ENCODE data around the gene KIF16B. TPM values are rescaled to one million over a fixed set of nuclear protein-coding genes. Genes with fewer than 3 reads are reported as not detected.

Gene KIF16B
- total and polyA plus RNA-seq, 5 experiments from 2014 or later: 1.9 to 7.9 (median 6.2) TPM

- Mint-ChIP-seq H3K27me3 (no peaks in the 10 kb centered on the region), H3K27ac (no peak overlapping the region), H3K36me3 (peaks cover 0 to 3% (median 3%) of the 10 kb centered on the region in 3 donors), H3K4me3 (no peak overlapping the region), H3K4me1 (peaks cover 0 to 18% (median 10%) of the 10 kb centered on the region in 4 donors), H3K9me3 (peaks cover 0 to 2% (median 0%) of the 10 kb centered on the region in 9 donors)
- ATAC-seq: no peak
- POLR2A ChIA-PET: no interaction called here
- no peak for DNase-seq
Measured at GRCh38 chr20:16544949-16545348, 28.3 kb downstream of the KIF16B start.

- POLR2A ChIA-PET: interaction anchor here (0.6 kb wide), 1 partner anchor 1161 kb away, joined by 4 read pairs; no protein-coding TSS in a partner anchor
- Mint-ChIP-seq H3K36me3 (peaks cover 0 to 7% (median 3%) of the 10 kb centered on the region in 3 donors), H3K9me3 (no peaks in the 10 kb centered on the region), H3K4me3 (no peak overlapping the region), H3K27ac (no peak overlapping the region), H3K4me1 (peaks cover 0 to 18% (median 13%) of the 10 kb centered on the region in 4 donors), H3K27me3 (no peaks in the 10 kb centered on the region)
- ATAC-seq (no peak), DNase-seq (no peak)
Measured at GRCh38 chr20:16542477-16542876, 30.8 kb downstream of the KIF16B start.

GRCh38 chr20:16541878-16542277, 31.4 kb downstream of the KIF16B start:
- H3K9me3 Mint-ChIP-seq: no peaks in the 10 kb centered on the region
- POLR2A ChIA-PET: interaction anchor here (0.6 kb wide), 1 partner anchor 1161 kb away, joined by 4 read pairs; no protein-coding TSS in a partner anchor
- peaks cover 0 to 23% (median 16%) of the 10 kb centered on the region in 4 donors for H3K4me1 Mint-ChIP-seq
- H3K36me3 Mint-ChIP-seq: peaks cover 0 to 8% (median 3%) of the 10 kb centered on the region in 3 donors
- no peaks in the 10 kb centered on the region for H3K27me3 Mint-ChIP-seq
- ATAC-seq (no peak), DNase-seq (no peak)
- H3K27ac Mint-ChIP-seq: peak overlapping the region in 1 of 10 donors; percentile 6
- no peak overlapping the region for H3K4me3 Mint-ChIP-seq

GRCh38 chr20:16541226-16541625, 32.0 kb downstream of the KIF16B start:
- H3K9me3 Mint-ChIP-seq: no peaks in the 10 kb centered on the region
- no peak overlapping the region for H3K4me3 Mint-ChIP-seq
- H3K27me3 Mint-ChIP-seq: no peaks in the 10 kb centered on the region
- H3K27ac Mint-ChIP-seq: no peak overlapping the region
- ATAC-seq: no peak
- H3K36me3 Mint-ChIP-seq: peaks cover 0 to 9% (median 3%) of the 10 kb centered on the region in 3 donors
- DNase-seq: no peak
- peaks cover 0 to 26% (median 19%) of the 10 kb centered on the region in 4 donors for H3K4me1 Mint-ChIP-seq
- POLR2A ChIA-PET: interaction anchor here (0.7 kb wide), 1 partner anchor 60 kb away, joined by 3 read pairs; no protein-coding TSS in a partner anchor

GRCh38 chr20:16539280-16540021, 33.8 kb downstream of the KIF16B start:
- DNase-seq (no peak), ATAC-seq (no peak)
- Mint-ChIP-seq H3K27me3 (no peaks in the 10 kb centered on the region), H3K36me3 (peaks cover 0 to 9% (median 3%) of the 10 kb centered on the region in 3 donors), H3K4me3 (no peak overlapping the region), H3K9me3 (no peaks in the 10 kb centered on the region), H3K4me1 (peaks cover 0 to 31% (median 15%) of the 10 kb centered on the region in 4 donors), H3K27ac (no peak overlapping the region)
- POLR2A ChIA-PET: no interaction called here

GRCh38 chr20:16538779-16539178, 34.5 kb downstream of the KIF16B start:
- Mint-ChIP-seq H3K4me3 (no peak overlapping the region), H3K27me3 (no peaks in the 10 kb centered on the region), H3K9me3 (no peaks in the 10 kb centered on the region), H3K36me3 (peaks cover 0 to 9% (median 3%) of the 10 kb centered on the region in 3 donors), H3K27ac (no peak overlapping the region), H3K4me1 (peaks cover 0 to 26% (median 15%) of the 10 kb centered on the region in 4 donors)
- ATAC-seq (no peak), DNase-seq (no peak)
- POLR2A ChIA-PET: no interaction called here

GRCh38 chr20:16537918-16538317, 35.3 kb downstream of the KIF16B start:
- Mint-ChIP-seq H3K27ac (peak overlapping the region in 1 of 10 donors; percentile 85), H3K4me1 (peaks cover 0 to 25% (median 15%) of the 10 kb centered on the region in 4 donors), H3K27me3 (no peaks in the 10 kb centered on the region), H3K4me3 (no peak overlapping the region), H3K36me3 (peaks cover 0 to 9% (median 3%) of the 10 kb centered on the region in 3 donors), H3K9me3 (no peaks in the 10 kb centered on the region)
- no peak for DNase-seq
- POLR2A ChIA-PET: no interaction called here
- no peak for ATAC-seq

GRCh38 chr20:16537025-16537665, 36.1 kb downstream of the KIF16B start:
- ATAC-seq: no peak
- Mint-ChIP-seq H3K27me3 (no peaks in the 10 kb centered on the region), H3K4me1 (peaks cover 0 to 20% (median 15%) of the 10 kb centered on the region in 4 donors), H3K27ac (peak overlapping the region in 1 of 10 donors; percentile 35), H3K36me3 (peaks cover 0 to 9% (median 0%) of the 10 kb centered on the region in 3 donors), H3K4me3 (no peak overlapping the region), H3K9me3 (no peaks in the 10 kb centered on the region)
- DNase-seq: no peak
- POLR2A ChIA-PET: no interaction called here

- H3K27me3 Mint-ChIP-seq: no peaks in the 10 kb centered on the region
- H3K9me3 Mint-ChIP-seq: no peaks in the 10 kb centered on the region
- no peak overlapping the region for H3K4me3 Mint-ChIP-seq
- H3K4me1 Mint-ChIP-seq: peaks cover 0 to 17% (median 11%) of the 10 kb centered on the region in 4 donors
- ATAC-seq (no peak), DNase-seq (no peak)
- POLR2A ChIA-PET: no interaction called here
- H3K36me3 Mint-ChIP-seq: peaks cover 0 to 6% (median 0%) of the 10 kb centered on the region in 3 donors
- H3K27ac Mint-ChIP-seq: no peak overlapping the region
Measured at GRCh38 chr20:16535277-16535676, 38.0 kb downstream of the KIF16B start.

GRCh38 chr20:16533502-16533901, 39.7 kb downstream of the KIF16B start:
- H3K27ac Mint-ChIP-seq: no peak overlapping the region
- POLR2A ChIA-PET: no interaction called here
- peaks cover 0 to 13% (median 10%) of the 10 kb centered on the region in 4 donors for H3K4me1 Mint-ChIP-seq
- peaks cover 0 to 5% (median 2%) of the 10 kb centered on the region in 3 donors for H3K36me3 Mint-ChIP-seq
- no peaks in the 10 kb centered on the region for H3K9me3 Mint-ChIP-seq
- no peak overlapping the region for H3K4me3 Mint-ChIP-seq
- DNase-seq: no peak
- H3K27me3 Mint-ChIP-seq: no peaks in the 10 kb centered on the region
- no peak for ATAC-seq

- POLR2A ChIA-PET: no interaction called here
- ATAC-seq (no peak), DNase-seq (no peak)
- Mint-ChIP-seq H3K9me3 (peaks cover 0 to 2% (median 0%) of the 10 kb centered on the region in 9 donors), H3K4me3 (no peak overlapping the region), H3K36me3 (peaks cover 5 to 21% (median 9%) of the 10 kb centered on the region in 3 donors), H3K27me3 (no peaks in the 10 kb centered on the region), H3K27ac (no peak overlapping the region), H3K4me1 (peaks cover 0 to 5% (median 2%) of the 10 kb centered on the region in 4 donors)
Measured at GRCh38 chr20:16531485-16531884, 41.8 kb downstream of the KIF16B start.

- H3K27me3 Mint-ChIP-seq: no peaks in the 10 kb centered on the region
- H3K4me1 Mint-ChIP-seq: peaks cover 0 to 3% (median under 1%) of the 10 kb centered on the region in 4 donors
- H3K9me3 Mint-ChIP-seq: peaks cover 0 to 2% (median 0%) of the 10 kb centered on the region in 9 donors
- no peak for ATAC-seq
- H3K27ac Mint-ChIP-seq: no peak overlapping the region
- DNase-seq: no peak
- POLR2A ChIA-PET: no interaction called here
- no peak overlapping the region for H3K4me3 Mint-ChIP-seq
- peaks cover 15 to 34% (median 17%) of the 10 kb centered on the region in 3 donors for H3K36me3 Mint-ChIP-seq
Measured at GRCh38 chr20:16530201-16530681, 43.0 kb downstream of the KIF16B start.

GRCh38 chr20:16528078-16528477, 45.2 kb downstream of the KIF16B start:
- peaks cover 0 to 4% (median 1%) of the 10 kb centered on the region in 4 donors for H3K4me1 Mint-ChIP-seq
- no peak overlapping the region for H3K27ac Mint-ChIP-seq
- POLR2A ChIA-PET: no interaction called here

More at GRCh38 chr20:16528078-16528477, 45.2 kb downstream of the KIF16B start:
- Mint-ChIP-seq H3K4me3 (no peak overlapping the region), H3K9me3 (peaks cover 0 to 2% (median 0%) of the 10 kb centered on the region in 9 donors), H3K36me3 (peaks cover 22 to 55% (median 37%) of the 10 kb centered on the region in 3 donors), H3K27me3 (no peaks in the 10 kb centered on the region)
- DNase-seq (no peak), ATAC-seq (no peak)
